HCEC 1CT (cell line): ENCODE measurements around the gene TPX2.

Experiments
- DNase-seq: peaks from one replicate; pipeline ENCODE4 v3.0.0-alpha.2; 2017

Gene TPX2

GRCh38 chr20:31706607-31707257 is 32.4 kb upstream of the TPX2 start:
- DNase-seq = no peak

- DNase-seq = no peak
These were observed 31.9 kb upstream of the TPX2 start for GRCh38 chr20:31707258-31707615.

- no peak for DNase-seq
These were observed 30.9 kb upstream of the TPX2 start for GRCh38 chr20:31707994-31708735.

GRCh38 chr20:31708736-31709534 is 30.2 kb upstream of the TPX2 start:
- no peak for DNase-seq

GRCh38 chr20:31709939-31710338 is 29.2 kb upstream of the TPX2 start:
- no peak for DNase-seq

GRCh38 chr20:31710423-31711108 is 28.5 kb upstream of the TPX2 start:
- no peak for DNase-seq

GRCh38 chr20:31711179-31712111 is 27.6 kb upstream of the TPX2 start:
- DNase-seq = no peak

GRCh38 chr20:31712112-31712553 is 27.0 kb upstream of the TPX2 start:
- DNase-seq = no peak

- peak; percentile 83 for DNase-seq
These were observed 26.4 kb upstream of the TPX2 start for GRCh38 chr20:31712564-31713311.

- peak; percentile 97 for DNase-seq
These were observed 25.5 kb upstream of the TPX2 start for GRCh38 chr20:31713312-31714273.

GRCh38 chr20:31715766-31716165 is 23.3 kb upstream of the TPX2 start:
- DNase-seq = no peak

GRCh38 chr20:31716351-31716750 is 22.7 kb upstream of the TPX2 start:
- no peak for DNase-seq

GRCh38 chr20:31716818-31717477 is 22.1 kb upstream of the TPX2 start:
- DNase-seq = no peak

- DNase-seq = no peak
These were observed 21.4 kb upstream of the TPX2 start for GRCh38 chr20:31717478-31718201.

GRCh38 chr20:31718952-31719643 is 20.0 kb upstream of the TPX2 start:
- DNase-seq = no peak

GRCh38 chr20:31719644-31720485 is 19.2 kb upstream of the TPX2 start:
- peak; percentile 41 for DNase-seq
